HG03159 (cell line): Measurements from ENCODE around the gene RHOC.
"Not testable (repeated sequence)": the region's sequence is repeated elsewhere in the genome, so short reads cannot be mapped to it uniquely, and the experiment has no call there.

Experiments
- ATAC-seq: cut with Tn5 transposase; IDR thresholded peaks from one replicate; pipeline ENCODE4 v1.9.1; 2021; ENCODE audit warnings: mild to moderate bottlenecking, moderate library complexity; ENCODE audit not compliant: unreplicated experiment

Gene RHOC

DNA sequence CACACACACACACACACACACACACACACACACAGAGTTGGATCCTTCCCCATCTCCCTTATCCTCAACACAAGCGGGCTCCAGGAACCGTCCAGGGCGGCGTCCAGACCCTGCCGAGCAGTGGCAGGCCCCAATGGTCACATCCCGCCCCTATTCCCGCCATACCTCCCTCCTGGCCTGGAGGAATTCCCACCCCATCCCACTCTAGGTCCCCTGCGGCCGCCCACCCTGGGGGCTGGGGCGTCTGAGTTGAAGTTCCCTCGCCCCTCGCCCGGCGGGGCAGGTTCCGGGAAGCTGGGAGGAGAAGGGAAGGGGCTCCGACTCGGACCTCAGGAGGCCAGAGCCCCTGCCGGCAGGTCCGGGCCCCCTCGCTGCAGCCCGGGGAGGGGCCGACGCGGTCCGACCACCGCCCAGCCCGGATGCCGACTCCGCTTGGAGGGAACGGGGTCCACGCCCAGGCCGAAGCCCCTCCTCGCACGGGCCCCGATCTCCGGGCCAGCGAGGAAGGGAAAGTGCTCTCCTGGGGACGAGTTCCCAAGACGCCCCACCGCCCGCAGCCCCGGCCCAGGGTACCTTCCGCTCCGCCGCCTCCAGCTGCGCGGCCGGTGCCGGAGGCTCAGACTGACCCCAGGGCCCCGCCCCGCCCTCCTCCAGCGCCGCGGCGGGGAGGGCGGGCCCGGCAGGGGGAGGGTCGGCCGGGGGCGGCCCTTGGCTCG lies at the start of gene RHOC:
RHOC (minus strand) TSS at position 623 of the 716 bp plus-strand sequence. CDS start 3,328 bp downstream, outside the sequence.
- ATAC-seq = peak; percentile 53

DNA sequence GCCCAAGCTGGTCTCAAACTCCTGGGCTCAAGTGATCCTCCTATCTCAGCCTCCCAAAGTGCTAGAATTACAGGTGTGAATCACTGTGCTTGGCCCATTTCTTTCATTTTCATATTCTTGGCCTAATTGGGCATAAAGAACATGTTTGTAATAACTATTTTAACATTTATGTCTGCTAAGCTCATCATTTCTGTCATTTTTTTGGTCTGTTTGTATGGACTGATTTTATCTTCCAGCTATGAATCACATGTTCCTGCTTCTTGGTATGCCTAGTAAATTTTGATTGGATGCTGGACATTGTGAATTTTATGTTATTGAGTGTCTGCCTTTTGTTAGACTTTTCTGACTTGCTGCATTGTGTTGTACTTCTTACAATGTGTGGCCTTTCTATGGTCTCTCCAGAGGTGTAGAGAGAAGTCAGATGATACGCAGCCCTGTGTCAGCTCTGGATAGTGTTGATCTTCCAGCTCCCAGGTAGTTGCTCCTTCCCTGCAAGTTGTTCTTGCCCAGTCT lies 47.2 kb upstream of the RHOC start:
- no peak for ATAC-seq

DNA sequence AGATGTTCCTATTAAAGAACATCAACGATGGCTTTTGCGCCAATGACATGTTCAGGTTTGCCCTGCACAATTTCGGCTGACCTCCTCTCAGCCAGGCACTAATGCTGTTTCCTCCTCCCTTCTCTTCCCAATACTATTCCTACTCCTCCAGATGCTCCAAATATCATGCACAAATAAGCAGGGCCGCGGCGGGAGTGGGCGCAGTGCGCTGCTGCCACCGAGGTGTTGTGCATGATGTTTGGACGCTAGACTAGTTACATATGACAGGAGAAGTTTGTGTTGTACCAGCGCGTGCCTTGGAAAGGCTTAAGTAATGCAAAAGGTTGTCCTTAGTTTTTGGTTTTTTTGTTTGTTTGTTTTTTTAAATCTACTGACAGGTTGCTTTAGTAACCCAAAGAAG lies 41.5 kb upstream of the RHOC start:
- no peak for ATAC-seq

DNA sequence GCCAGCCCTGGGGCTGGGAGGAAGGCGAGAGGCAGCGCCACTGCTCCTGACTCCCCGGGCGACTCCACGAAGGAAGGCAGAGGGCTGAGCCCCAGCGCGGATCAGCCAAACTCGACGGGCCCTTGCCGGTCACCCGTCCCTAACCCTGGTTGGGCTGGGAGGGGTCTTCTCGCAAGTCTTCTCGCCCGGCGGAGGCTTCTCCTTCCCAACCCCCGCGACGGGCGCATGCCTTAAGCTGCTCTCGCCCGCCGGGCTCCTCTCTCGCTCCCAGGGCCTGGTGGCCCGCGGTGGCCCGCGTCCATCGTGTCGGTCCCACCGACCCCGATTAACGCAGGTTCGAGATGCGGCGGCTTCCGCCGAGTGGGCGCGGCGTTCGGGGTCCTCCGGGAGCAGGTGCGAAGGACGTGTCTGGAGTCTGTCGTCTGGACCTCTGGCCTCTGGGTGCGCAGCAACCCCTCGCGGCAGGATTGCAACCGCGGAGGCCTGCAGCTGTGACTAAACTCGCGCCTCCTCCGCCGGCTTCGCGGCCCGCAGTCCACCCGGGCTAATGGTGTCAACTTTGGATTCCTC lies 37.2 kb upstream of the RHOC start:
- ATAC-seq = no peak

DNA sequence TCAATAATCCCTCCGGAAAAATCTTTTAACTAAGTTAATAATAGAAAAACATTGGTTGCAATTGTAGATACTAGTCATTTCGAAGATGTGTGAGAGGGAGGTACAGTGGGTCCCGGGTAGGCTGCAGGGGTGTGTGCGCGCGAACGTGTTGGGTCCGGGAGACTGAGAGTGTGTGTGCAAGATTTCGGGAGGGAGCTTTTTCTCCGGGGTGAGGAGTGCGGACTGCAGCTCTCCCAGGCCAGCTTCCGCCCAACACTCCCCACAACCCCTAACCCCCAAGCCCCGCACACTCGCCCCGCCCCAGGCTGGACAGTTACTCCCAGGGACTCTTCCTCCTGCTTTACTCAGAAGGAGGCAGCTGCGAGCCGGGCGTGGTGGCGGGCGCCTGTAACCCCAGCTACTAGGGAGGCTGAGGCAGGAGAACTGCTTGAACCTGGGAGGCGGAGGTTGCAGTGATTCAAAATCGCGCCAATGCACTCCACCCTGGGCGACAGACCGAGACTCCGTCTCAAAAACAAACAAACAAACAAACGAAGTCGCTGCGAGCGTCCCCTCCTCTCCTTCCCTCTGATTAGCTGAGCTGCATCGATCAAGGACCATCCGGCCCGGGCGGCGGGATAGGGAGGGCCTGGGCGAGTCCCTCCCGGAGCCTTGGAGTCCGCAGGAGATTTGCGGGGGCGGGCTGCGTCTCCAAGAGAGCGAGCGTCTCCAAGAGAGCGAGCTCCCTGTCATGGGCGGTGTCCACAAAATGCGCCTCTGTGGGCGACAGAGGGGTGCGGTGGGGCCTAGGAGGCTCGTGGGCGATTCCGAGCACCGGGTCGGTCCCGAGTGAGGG lies 36.5 kb upstream of the RHOC start:
- no peak for ATAC-seq

DNA sequence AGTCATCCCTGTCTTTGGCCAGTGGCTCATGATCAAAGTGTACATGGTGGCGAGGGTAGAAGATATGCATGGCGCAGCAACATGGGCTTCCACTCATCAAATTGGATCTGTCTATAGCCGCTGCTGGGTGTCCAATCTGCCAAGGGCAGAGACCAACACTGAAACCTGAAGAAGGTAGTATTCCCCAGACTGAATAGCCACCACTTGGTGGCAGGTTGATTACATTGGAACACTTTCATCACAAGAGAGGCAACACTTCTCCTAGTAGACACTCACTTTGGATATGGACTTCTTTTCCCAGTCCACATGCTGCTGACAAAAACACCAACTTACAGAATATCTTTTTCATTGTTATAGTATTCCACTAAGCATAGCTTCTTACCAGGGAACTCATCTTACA lies 30.6 kb upstream of the RHOC start:
- ATAC-seq = no peak

DNA sequence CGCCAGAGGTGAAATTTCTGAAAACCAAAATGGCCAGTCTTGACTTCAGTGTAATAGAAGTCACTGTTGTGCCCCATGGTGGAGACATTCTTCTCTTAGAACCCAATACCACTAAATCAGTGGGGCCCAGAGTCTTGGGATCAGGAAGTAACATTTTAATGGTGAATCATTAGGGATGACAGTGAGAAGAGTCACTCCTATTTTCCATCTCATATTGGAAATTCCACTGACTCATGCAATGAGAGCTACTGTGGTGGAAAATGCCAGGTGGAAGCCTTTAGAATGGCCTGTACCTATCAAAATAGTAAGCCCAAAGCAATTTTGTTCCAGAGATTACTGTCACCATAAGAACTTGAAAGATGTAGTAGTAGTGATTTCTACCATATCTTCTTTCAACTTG lies 28.8 kb upstream of the RHOC start:
- ATAC-seq = no peak

DNA sequence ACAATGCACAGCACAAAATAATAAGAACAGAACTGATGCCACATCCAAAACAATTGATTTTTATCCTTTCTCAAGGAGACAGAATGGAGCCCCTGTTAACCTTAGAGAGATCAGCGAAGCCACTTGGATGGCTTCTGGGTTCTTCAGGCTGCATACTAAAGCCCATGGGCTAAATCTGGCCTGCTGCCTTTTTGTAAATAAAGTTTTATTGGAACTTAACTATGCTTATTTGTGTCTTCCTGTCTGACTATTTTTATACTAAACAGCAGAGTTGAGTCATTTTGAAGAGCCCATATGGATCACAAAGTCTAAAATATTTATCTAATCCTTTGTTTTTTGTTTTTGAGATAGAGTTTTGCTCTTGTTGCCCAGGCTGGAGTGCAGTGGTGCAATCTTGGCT lies 24.5 kb upstream of the RHOC start:
- ATAC-seq = no peak

DNA sequence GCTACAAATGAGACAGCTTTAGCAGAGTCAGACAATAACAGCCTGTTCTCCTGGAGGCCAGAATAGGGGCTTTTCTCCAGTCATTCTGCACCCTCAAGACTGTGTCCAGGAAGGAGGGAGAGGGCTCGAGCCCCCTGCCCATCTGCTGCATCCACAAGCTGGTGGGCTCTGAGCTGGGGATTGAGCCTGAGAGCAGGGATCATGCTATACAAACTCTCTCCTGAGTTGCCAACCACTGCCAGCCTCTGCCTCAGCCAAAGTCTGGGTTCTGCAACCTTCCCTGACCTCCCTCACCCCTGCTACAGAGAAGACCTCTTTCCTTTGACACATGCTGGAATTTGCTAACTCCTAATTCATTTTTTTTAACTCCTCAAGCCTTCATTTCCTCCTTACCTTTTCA lies 23.0 kb upstream of the RHOC start:
- ATAC-seq = no peak

DNA sequence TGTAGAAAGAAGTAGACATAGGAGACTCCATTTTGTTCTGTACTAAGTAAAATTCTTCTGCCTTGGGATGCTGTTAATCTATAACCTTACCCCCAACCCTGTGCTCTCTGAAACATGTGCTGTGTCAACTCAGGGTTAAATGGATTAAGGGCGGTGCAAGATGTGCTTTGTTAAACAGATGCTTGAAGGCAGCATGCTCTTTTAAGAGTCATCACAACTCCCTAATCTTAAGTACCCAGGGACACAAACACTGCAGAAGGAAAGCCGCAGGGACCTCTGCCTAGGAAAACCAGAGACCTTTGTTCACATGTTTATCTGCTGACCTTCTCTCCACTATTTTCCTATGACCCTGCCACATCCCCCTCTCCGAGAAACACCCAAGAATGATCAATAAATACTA lies 22.1 kb upstream of the RHOC start:
- ATAC-seq = not testable (repeated sequence)

DNA sequence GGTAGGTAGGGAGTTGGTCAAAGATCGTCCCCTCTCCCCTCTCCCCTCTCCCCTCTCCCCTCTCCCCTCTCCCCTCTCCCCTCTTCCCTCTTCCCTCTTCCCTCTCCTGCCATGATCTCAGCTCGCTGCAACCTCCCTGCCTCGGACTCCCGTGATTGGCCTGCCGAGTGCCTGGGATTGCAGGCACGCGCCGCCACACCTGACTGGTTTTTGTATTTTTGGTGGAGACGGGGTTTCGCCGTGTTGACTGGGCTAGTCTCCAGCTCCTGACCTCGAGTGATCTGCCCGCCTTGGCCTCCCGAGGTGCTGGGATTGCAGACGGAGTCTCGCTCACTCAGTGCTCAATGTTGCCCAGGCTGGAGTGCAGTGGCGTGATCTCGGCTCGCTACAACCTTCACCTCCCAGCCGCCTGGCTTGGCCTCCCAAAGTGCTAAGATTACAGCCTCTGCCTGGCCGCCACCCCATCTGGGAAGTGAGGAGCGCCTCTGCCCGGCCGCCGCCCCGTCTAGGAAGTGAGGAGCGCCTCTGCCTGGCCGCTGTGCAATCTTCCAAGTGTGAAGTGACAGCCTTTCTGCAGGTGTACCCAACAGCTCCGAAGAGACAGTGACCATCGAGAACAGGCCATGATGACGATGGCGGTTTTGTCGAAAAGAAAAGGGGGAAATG lies 21.5 kb upstream of the RHOC start:
- not testable (repeated sequence) for ATAC-seq

DNA sequence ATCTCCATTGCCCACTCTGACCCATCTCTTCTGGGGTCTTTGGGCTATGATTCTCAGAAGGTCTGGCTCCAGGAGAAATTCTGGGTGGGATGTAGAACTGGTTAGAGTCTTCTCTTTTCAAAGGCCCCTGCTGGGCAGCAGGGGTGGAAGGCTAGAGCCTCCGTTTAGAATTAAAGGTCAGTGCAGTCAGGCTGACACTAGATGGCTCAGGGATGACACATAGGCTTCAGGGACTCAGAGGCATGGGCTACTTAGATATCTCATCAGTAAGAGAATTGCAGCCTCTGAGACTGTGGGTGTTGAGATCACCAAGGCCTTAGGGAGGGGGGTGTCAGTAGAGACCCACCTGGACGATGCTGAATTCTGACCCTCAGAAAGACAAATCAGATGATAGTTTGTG lies 20.8 kb upstream of the RHOC start:
- no peak for ATAC-seq

DNA sequence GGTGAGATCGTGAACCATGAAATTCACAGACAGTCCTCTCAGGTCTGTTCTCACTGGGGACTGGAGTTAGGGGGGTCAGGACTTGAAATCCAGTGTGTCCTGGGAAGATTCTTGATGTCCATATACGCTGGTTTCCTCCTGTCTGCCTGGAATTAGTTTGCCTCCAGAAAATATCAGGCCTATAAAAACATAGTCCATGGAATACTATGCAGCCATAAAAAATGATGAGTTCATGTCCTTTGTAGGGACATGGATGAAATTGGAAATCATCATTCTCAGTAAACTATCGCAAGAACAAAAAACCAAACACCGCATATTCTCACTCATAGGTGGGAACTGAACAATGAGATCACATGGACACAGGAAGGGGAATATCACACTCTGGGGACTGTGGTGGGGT lies 17.3 kb upstream of the RHOC start:
- ATAC-seq = not testable (repeated sequence)

DNA sequence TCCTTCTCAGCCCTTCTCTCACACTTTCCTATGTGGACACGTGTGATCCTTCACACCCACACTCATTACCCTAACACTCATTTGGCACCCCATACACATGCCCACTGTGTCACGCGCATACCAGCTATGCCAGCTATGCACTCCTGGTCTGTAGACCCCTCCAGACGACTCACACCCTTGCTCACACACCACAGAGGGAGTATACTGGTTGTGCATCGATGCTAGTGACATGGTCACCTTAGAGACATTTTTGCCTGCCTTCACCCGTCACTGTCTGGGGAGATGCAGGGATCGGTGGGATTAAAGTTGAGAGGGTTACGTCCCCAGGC lies 16.5 kb upstream of the RHOC start:
- no peak for ATAC-seq

DNA sequence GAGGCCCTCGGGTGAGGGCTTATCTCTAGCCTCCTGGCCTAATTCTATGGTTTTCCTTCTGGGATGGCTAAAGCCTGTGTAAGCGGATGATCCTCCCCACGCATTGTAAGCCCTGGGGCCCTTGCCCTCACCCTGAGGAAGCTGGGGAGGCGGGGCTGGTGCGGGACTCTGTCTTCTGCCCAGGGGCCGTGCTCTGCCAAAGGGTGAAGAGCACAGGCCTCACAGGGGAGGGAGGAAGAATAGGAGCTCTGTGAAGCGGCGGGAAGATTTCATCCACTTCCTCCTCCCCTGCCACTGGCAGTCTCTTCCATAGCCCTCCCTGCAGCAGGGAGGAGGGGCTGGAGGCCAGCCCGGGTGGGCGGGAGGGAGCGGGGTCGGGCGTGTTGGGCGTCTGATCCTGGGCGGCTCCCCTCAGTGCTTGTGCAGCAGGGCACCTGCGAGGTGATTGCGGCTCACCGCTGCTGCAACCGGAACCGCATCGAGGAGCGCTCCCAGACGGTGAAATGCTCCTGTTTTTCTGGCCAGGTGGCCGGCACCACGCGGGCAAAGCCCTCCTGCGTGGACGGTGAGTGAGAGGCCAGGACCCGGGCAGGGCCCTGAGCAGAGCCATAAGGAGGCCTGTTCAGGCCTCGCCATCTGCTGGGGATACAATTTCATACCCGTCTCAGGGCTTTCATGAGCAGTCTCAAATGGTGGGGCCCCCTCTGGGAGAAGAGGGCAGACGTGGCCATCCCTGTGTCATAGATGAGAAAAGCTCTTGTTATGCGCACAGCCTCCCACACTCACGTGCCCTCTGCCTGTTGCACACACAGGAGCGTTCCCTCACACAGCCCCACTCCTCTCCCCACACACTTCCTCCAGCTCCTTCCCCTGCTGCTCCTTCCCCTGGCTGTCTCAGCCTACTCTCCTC lies 15.9 kb upstream of the RHOC start:
- no peak for ATAC-seq

DNA sequence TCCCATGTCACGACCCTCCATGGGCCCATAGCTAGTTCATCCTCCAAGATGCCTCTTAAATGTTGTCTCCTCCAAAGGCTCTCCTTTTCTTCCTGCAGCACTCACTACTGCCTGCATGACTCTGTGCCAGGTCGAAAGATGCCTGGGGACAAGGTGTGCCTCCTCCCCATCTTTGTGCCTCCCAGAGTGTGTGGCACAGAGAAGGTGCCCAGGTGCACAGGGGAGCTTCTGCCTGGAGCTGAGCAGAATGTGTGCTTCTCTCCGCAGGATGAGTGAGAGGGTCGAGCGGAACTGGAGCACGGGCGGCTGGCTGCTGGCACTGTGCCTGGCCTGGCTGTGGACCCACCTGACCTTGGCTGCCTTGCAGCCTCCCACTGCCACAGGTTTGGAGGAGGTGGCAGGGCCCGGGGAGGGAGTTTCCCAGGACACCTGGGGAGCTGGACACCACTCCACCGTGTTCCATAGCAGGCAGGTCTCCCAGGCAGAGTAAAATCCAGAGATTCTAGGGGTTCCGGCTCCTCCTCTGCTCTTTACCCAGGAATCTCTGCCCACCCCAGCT lies 15.1 kb upstream of the RHOC start:
- ATAC-seq = no peak

DNA sequence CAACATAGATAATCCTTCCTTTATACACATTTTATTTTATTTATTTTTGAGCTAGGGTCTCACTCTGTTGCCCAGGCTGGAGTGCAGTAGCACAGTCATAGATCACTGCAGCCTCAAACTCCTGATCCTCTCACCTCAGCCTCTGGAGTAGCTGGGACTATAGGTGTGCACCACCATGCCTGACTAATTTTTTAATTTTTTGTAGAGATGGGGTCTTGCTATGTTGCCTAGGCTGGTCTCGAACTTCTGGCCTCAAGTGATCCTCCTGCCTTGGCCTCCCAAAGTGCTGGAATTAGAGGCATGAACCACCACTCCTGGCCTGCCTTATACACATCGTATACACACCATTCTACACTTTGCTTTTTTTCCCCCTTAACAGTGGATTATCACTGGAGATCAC lies 14.4 kb upstream of the RHOC start:
- not testable (repeated sequence) for ATAC-seq

DNA sequence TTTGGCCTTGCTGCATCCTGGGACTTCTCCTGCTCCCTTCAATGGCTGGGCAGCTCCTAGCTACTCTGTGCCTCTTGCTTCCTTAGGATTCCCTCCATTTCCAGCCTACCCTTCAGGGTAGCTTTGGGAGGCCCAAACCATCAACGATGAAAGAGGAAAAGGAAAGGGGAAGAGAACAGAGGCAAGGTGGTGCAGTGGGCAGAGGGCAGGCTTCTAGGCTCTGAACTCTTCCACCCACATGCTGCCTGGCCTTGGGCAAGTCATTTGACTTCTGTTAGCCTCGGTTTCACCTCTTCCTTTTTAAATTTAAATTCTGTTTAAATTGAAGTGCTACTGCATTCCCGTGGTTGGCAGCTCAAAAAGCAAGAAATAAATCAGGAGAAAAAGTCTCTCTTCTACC lies 13.9 kb upstream of the RHOC start:
- no peak for ATAC-seq

DNA sequence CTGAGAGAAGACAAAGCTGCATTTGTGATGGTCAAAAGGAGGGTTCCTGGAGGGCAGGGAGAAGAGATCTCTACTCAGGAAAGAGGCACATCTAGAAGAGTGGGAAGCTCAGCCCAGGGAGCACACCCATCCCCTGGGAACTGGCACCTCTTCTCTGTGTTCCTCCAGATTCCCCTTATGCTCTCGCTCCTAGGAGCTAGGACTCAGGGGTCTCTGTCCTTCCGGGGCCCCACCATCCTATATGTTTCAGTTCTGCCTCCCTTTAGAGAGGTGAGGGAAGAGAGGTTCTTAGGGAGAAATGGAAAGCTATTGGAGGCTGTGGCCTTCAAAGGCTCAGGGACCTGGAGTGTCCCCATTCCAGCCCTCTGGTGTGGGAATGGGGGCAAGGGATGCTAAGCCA lies 12.8 kb upstream of the RHOC start:
- no peak for ATAC-seq
